ENCODE data around the gene ELF5. TPM values are rescaled to one million over a fixed set of nuclear protein-coding genes. Genes with fewer than 3 reads are reported as not detected.

Gene ELF5
- total RNA-seq: not detected

DNA sequence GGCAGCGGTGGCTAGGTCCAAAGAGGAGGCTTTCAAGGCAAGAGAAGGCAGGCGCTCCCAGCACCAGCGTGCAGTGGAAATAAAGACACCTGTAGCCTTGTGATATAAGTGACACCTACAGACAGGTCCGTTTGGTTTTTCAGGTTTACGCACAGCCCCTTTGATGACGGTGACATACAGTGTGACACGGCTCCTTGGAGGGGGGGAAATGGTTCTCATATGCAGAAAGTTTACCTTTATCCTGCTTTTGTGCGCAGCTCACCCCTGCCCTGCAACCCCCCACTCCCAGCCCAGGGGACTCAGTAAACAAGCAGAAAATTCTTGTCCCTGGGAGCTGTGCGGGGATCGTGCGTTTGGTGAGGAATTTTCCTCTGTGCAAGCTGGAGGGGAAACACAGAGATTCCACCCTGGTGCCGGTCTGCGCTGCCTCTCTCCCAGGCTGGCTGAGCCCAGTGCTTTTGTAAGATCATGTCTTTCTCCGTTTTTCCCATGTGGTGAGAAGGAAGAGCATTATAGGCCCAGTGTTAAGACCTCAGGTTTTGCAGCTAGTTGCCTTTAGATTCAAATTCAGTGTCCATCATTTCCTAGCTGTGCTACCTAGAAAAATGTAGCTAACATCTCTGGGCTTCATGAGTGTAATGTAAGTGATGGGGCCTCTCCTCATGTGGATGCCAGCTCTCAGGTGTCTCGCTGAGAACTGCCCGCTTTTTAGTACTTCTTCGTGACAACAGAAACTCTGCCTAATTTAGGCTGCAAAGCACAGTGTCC, at the start of gene ELF5:
Gene ELF5 (minus strand): TSS at position 113 of the 768 bp plus-strand sequence. CDS start 8,045 bp downstream, outside the sequence.
- TF ChIP-seq, protein P1, sequence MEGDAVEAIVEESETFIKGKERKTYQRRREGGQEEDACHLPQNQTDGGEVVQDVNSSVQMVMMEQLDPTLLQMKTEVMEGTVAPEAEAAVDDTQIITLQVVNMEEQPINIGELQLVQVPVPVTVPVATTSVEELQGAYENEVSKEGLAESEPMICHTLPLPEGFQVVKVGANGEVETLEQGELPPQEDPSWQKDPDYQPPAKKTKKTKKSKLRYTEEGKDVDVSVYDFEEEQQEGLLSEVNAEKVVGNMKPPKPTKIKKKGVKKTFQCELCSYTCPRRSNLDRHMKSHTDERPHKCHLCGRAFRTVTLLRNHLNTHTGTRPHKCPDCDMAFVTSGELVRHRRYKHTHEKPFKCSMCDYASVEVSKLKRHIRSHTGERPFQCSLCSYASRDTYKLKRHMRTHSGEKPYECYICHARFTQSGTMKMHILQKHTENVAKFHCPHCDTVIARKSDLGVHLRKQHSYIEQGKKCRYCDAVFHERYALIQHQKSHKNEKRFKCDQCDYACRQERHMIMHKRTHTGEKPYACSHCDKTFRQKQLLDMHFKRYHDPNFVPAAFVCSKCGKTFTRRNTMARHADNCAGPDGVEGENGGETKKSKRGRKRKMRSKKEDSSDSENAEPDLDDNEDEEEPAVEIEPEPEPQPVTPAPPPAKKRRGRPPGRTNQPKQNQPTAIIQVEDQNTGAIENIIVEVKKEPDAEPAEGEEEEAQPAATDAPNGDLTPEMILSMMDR (IDR thresholded peaks at IDR 0.05): no peak
- ATAC-seq (ENCODE audit: low FRiP score) (no peak), DNase-seq (ENCODE audit: low spot score) (no peak)

DNA sequence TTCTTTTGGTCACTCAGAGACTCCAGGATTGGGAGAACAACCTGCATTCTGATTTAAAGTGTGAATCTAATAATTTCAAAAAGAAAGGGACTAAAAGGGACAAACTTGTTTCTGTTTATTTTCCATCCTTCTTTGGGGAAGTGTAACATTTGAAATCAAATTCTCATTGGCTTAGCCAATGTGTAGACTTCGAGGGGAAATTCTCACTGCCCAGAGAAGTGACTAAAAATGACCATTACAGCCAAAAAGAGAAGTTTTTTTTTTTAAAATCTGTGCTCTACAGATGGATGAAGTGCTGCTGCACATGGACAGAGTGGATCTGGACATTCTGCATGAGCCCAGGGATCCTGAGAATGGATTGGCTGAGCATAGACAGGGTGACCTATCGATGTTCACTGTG, 49.4 kb upstream of the ELF5 start:
- TF ChIP-seq, protein P1 (IDR thresholded peaks at IDR 0.05): no peak
- no peak for DNase-seq (ENCODE audit: low spot score)
- no peak for ATAC-seq (ENCODE audit: low FRiP score)

DNA sequence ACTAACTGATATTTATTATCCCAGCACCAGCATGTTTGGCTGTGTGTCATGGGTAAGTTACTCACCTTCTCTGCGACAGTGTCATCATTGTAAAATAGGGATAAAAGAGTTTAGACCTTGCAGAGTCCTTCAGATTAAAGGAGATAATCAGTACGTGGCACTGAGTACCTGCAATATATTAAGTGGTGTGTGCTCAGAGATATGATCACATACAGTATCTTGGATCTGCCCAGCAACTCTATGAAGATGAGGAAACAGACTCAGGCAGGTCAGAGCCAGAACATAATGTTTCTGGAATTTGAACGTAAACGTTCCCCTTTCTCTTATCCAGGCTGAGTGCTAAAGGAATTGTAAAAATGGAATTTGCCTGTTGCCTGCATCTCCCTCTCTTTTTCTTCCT, 46.9 kb upstream of the ELF5 start:
- DNase-seq (ENCODE audit: low spot score) (no peak), ATAC-seq (ENCODE audit: low FRiP score) (no peak)
- TF ChIP-seq, protein P1 (IDR thresholded peaks at IDR 0.05): no peak

DNA sequence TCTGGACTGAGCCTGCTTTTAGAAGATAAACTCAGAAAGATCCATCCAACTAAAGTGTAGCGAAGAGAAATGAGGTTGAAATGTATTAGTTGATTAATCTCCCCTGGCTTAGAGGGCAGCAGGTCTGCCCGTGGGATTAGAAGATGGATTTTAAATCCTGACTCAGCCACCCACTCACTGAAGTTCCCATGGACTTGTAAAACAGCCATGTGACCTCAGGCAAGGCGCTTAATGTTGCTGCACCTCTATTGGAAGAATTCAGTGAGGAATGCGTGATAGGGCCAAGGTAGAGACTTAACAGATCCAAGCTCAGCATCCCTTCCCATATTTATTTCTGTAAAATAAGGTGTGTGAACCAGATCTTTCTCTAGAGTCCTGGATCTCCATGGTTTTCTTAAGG, 45.1 kb upstream of the ELF5 start:
- TF ChIP-seq, protein P1 (IDR thresholded peaks at IDR 0.05): no peak
- DNase-seq (ENCODE audit: low spot score) (no peak), ATAC-seq (ENCODE audit: low FRiP score) (no peak)

DNA sequence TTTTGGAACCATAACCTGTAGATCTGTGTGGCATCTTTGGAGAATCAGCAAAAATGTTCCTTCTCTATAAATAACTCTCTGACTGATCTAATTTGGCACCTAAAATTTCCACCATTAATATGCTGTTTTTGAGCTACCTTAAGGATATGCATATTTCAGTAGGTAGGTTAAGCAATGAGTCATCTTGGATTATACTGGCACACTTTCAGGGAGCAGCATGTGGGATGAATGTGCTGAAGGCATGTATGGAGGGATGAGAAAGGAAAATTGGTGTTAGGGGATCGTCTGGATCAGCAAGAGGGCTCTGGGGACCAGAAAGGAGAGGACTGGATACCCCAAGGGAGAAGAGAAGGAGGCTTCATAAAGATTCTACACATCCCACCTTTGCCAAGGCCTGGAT, 44.6 kb upstream of the ELF5 start:
- DNase-seq (ENCODE audit: low spot score) (no peak), ATAC-seq (ENCODE audit: low FRiP score) (no peak)
- TF ChIP-seq, protein P1 (IDR thresholded peaks at IDR 0.05): no peak

DNA sequence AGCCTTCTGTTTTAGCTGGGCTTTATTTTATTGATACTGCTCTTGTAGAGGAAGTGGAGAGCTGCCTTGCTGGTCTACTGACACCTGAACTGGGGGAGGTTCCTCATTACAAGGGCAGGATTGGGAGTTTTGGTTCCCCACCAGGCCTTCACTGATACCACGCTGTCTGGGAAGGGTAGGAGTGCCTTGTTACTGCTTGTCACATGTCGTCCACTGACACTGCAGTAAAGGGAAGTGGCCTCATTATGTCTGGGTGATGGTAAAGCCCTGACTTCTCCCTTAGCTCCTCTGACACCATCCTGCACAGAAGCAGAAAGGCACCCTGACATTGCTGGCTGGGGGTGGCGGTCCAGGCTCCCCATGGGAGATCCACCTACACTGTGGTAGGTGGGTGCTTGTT, 38.7 kb upstream of the ELF5 start:
- ATAC-seq (ENCODE audit: low FRiP score): no peak
- TF ChIP-seq, protein P1 (IDR thresholded peaks at IDR 0.05): no peak
- no peak for DNase-seq (ENCODE audit: low spot score)

DNA sequence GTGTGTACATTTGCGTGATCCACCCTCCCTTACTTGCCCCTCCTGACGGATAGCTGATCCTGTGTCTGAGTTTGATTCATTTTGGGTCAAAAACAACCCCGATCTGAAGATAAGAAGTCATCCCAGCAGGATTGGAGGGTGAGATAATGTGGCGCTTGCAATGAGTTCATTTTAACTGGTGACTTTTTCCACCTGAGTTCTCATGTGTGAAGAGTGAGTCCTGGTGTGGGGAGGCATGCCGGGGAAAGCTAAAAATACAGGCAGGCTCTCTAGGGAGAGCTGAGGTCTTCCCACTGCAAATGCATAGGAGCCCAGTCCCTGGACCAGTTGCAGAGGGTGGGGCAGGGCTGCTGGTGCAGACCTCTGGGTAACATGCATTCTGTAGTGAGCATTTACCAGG, 35.7 kb upstream of the ELF5 start:
- ATAC-seq (ENCODE audit: low FRiP score): no peak
- no peak for DNase-seq (ENCODE audit: low spot score)
- TF ChIP-seq, protein P1 (IDR thresholded peaks at IDR 0.05): no peak

Data from omental fat pad (tissue), 4 donors.